Measurements from ENCODE around the gene CEP135.

- TF ChIP-seq EZH2 (IDR thresholded peaks at IDR 0.05; ENCODE audit: low read length), result no peak
- TF ChIP-seq CTCF (optimal IDR thresholded peaks at IDR 0.05 in 1 of 3, IDR thresholded peaks at IDR 0.05 in 1 of 3, conservative IDR thresholded peaks at IDR 0.05 in 1 of 3; ENCODE audit: extremely low read depth in 1 of 3, insufficient read depth in 2 of 3, low read length in 3 of 3), result no peak
Observed at GRCh38 chr4:55977811-55978210, 29.1 kb downstream of the CEP135 start.

Measured in keratinocyte (primary cell).